Transverse colon (tissue), 4 donors: ENCODE data around the gene ALG14.

Source experiments
- EP300 ChIP-seq: sonication (generic); formaldehyde crosslinking; IDR thresholded peaks from one replicate; pipeline ENCODE4 v1.6.1; 2017; ENCODE audit warnings: antibody characterized with exemption, low read depth
- POLR2A ChIP-seq: fragments of 450-650 bp; IDR thresholded peaks from one replicate; pipeline ENCODE4 v1.6.1; 2016; ENCODE audit warnings: antibody characterized with exemption, mild to moderate bottlenecking, moderate library complexity
- POLR2AphosphoS5 ChIP-seq, 3 donors: sonication (generic); formaldehyde crosslinking; IDR thresholded peaks; one replicate each; pipeline ENCODE4 v1.6.1; 2016; ENCODE audit warnings: antibody characterized with exemption in 3 of 3
- TF ChIP-seq, protein P1 (sequence below), 5 experiments: fragments of 200-600 bp in 3 of 5; fragments of 450-650 bp in 2 of 5; sonication (generic) in 3 of 5; IDR thresholded peaks; 1 replicate in 2 of 5; 2 replicates in 3 of 5; pipeline ENCODE4 v1.5.1; 2016 to 2017; ENCODE audit warnings: antibody characterized with exemption in 5 of 5, inconsistent platforms in 3 of 5, mild to moderate bottlenecking in 2 of 5, moderate library complexity in 1 of 5

GRCh38 chr1:94935476-94935875 lies 137.3 kb downstream of the ALG14 start:
- TF ChIP-seq, protein P1, sequence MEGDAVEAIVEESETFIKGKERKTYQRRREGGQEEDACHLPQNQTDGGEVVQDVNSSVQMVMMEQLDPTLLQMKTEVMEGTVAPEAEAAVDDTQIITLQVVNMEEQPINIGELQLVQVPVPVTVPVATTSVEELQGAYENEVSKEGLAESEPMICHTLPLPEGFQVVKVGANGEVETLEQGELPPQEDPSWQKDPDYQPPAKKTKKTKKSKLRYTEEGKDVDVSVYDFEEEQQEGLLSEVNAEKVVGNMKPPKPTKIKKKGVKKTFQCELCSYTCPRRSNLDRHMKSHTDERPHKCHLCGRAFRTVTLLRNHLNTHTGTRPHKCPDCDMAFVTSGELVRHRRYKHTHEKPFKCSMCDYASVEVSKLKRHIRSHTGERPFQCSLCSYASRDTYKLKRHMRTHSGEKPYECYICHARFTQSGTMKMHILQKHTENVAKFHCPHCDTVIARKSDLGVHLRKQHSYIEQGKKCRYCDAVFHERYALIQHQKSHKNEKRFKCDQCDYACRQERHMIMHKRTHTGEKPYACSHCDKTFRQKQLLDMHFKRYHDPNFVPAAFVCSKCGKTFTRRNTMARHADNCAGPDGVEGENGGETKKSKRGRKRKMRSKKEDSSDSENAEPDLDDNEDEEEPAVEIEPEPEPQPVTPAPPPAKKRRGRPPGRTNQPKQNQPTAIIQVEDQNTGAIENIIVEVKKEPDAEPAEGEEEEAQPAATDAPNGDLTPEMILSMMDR (IDR thresholded peaks at IDR 0.05), result no peak
- TF ChIP-seq POLR2A, result no peak
- TF ChIP-seq POLR2AphosphoS5 (IDR thresholded peaks at IDR 0.05), result no peak
- TF ChIP-seq EP300, result no peak
